HEK293T (cell line): ENCODE data around the gene SCAANT1.

Experiments used
- CTBP1 ChIP-seq: fragments of 450-650 bp; IDR thresholded peaks from 2 replicates; pipeline ENCODE4 v1.6.1; 2016; ENCODE audit warnings: borderline replicate concordance
- ELF4 ChIP-seq: fragments of 450-650 bp; IDR thresholded peaks from 2 replicates; pipeline ENCODE4 v1.6.1; 2017; ENCODE audit warnings: antibody characterized with exemption
- FOXA1 ChIP-seq: fragments of 450-650 bp; IDR thresholded peaks from 2 replicates; pipeline ENCODE4 v1.6.1; 2016; ENCODE audit warnings: mild to moderate bottlenecking
- FOXK2 ChIP-seq: fragments of 450-650 bp; IDR thresholded peaks from 2 replicates; pipeline ENCODE4 v1.6.1; 2016; ENCODE audit warnings: mild to moderate bottlenecking
- FOXM1 ChIP-seq: fragments of 450-650 bp; IDR thresholded peaks from 2 replicates; pipeline ENCODE4 v1.6.1; 2017; ENCODE audit warnings: mild to moderate bottlenecking, borderline replicate concordance
- NFRKB ChIP-seq: fragments of 450-650 bp; IDR thresholded peaks from 2 replicates; pipeline ENCODE4 v1.6.1; 2016; ENCODE audit warnings: mild to moderate bottlenecking, moderate library complexity
- SP1 ChIP-seq: fragments of 450-650 bp; IDR thresholded peaks from 2 replicates; pipeline ENCODE4 v1.6.1; 2017
- SUZ12 ChIP-seq: fragments of 450-650 bp; IDR thresholded peaks from 2 replicates; pipeline ENCODE4 v1.6.1; 2016; ENCODE audit warnings: mild to moderate bottlenecking

DNA sequence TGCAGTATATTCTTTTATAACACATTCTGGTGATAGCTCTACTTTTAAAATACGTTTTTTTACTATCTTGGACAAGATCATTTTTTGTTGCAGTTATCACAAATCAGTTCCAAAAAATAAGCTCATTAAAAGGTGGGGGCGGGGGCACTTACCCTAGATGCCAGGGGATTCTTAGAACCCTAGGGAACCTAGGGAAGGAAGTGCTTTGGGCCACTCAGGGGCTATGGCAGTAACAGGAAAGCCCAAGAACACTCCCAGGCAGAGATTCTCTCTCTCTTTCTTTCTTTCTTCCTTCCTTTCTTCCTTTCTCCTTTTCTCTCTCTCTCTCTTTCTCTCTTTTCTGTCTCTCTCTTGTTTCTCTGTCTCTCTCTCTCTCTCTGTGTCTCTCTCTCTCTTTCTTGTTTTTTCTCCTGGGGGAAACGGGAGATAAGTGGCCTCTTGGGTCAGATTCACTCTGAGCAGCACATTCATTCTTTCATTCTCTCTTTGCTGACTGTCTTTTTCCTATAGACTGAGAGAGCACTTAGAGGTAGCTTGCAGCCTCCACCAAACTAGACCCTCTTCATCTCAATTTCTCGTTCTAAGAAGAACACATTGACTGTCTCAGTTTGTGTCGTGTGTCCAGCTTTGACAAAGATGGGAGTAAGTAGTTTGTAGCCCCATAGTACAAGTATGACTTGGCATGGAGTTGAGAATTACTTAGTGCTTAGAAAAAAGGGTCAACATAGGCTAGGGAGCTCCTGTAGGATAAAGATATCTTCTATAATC, 16.6 kb downstream of the SCAANT1 start:
- TF ChIP-seq FOXM1, result no peak
- TF ChIP-seq NFRKB, result no peak
- no peak for TF ChIP-seq SP1
- TF ChIP-seq FOXK2, result no peak
- TF ChIP-seq ELF4, result no peak
- TF ChIP-seq FOXA1, result no peak
- no peak for TF ChIP-seq SUZ12
- TF ChIP-seq CTBP1, result no peak
